ENCODE data around the gene FCGR2B. TPM values are rescaled to one million over a fixed set of nuclear protein-coding genes. Genes with fewer than 3 reads are reported as not detected.

Gene FCGR2B
- total and polyA plus RNA-seq, 2 donors (not counting 1 experiment from before 2014, with no cell fraction given): 144 to 282 TPM

DNA sequence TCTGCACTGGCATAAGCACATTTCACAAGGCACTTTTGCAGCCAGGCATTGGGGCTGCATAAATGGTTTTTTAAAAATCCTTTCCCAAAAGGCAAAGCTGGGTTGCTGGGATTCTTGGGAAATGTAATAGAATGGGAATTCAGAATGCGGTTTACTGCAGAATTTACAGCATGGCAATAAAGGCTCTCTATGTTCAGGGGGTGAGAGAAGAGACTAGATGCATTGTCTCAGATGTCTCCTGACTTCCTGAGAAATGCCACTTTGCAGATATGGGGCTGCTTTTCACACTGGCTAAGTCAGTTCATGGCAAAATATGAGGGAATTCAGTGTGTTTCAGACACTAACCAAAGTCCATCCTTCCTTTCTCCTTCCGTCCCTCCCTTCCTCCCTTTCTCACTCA is 13.5 kb downstream of the FCGR2B start:
- H3K79me2 ChIP-seq (ENCODE audit: control insufficient read depth, insufficient read depth, low read length): no peaks in the 10 kb centered on the region
- no peaks in the 10 kb centered on the region for H3K4me1 ChIP-seq (ENCODE audit: control insufficient read depth in 2 of 2, insufficient read depth in 2 of 2, low read length in 2 of 2)
- no peak overlapping the region for H3K9ac ChIP-seq (ENCODE audit: low read length)
- H3K27me3 Mint-ChIP-seq: no peaks in the 10 kb centered on the region
- no peak overlapping the region for H2AFZ ChIP-seq (ENCODE audit: insufficient read depth, low read depth, low read length, poor library complexity, severe bottlenecking)
- no peaks in the 10 kb centered on the region for H4K20me1 ChIP-seq (ENCODE audit: control insufficient read depth, insufficient read depth, low read length, poor library complexity, severe bottlenecking)
- no peak overlapping the region for H3K27ac ChIP-seq (ENCODE audit: low read length in 2 of 2)
- no peaks in the 10 kb centered on the region for H3K9me3 ChIP-seq (ENCODE audit: control extremely low read depth in 1 of 3, control insufficient read depth in 2 of 3, insufficient read depth in 1 of 3, low read length in 2 of 3)
- no peaks in the 10 kb centered on the region for H3K9me3 Mint-ChIP-seq (ENCODE audit: insufficient read depth)
- H3K4me2 ChIP-seq (replicated peaks; ENCODE audit: low read depth, low read length, poor library complexity, severe bottlenecking): no peak overlapping the region
- ChIA-PET POLR2A (no interaction called here), CTCF (no interaction called here)
- intact Hi-C loops (cut with micrococcal nuclease): no loop called here
- ATAC-seq (ENCODE audit: low read depth) (no peak), DNase-seq (no peak)
- H3K36me3 ChIP-seq (replicated peaks in 1 of 2; ENCODE audit: control extremely low read depth in 1 of 2, control insufficient read depth in 1 of 2, extremely low read depth in 1 of 2, insufficient read depth in 2 of 2, low read length in 1 of 2): peaks cover 6 to 39% of the 10 kb centered on the region in 2 experiments
- H3K4me3 ChIP-seq (ENCODE audit: control extremely low read depth in 1 of 5, extremely low read depth in 1 of 5, insufficient read depth in 1 of 5, low read depth in 2 of 5, low read length in 4 of 5): no peak overlapping the region
- H3K4me1 Mint-ChIP-seq: peaks cover 3% of the 10 kb centered on the region
- no peaks in the 10 kb centered on the region for H3K27me3 ChIP-seq (replicated peaks in 1 of 4; ENCODE audit: control extremely low read depth in 1 of 4, control insufficient read depth in 3 of 4, insufficient read depth in 4 of 4, low read length in 3 of 4)
- no peak for TF ChIP-seq EZH2 (IDR thresholded peaks at IDR 0.05; ENCODE audit: borderline replicate concordance, insufficient read depth, low read depth, low read length, poor library complexity, severe bottlenecking)
- TF ChIP-seq, protein P1, sequence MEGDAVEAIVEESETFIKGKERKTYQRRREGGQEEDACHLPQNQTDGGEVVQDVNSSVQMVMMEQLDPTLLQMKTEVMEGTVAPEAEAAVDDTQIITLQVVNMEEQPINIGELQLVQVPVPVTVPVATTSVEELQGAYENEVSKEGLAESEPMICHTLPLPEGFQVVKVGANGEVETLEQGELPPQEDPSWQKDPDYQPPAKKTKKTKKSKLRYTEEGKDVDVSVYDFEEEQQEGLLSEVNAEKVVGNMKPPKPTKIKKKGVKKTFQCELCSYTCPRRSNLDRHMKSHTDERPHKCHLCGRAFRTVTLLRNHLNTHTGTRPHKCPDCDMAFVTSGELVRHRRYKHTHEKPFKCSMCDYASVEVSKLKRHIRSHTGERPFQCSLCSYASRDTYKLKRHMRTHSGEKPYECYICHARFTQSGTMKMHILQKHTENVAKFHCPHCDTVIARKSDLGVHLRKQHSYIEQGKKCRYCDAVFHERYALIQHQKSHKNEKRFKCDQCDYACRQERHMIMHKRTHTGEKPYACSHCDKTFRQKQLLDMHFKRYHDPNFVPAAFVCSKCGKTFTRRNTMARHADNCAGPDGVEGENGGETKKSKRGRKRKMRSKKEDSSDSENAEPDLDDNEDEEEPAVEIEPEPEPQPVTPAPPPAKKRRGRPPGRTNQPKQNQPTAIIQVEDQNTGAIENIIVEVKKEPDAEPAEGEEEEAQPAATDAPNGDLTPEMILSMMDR (IDR thresholded peaks at IDR 0.05): no peak
- H3K27ac Mint-ChIP-seq: no peak overlapping the region
- 100% methylated on average over 2 of the region's 2 CpGs for WGBS (ENCODE audit: insufficient coverage)
- no peak overlapping the region for H3K4me3 Mint-ChIP-seq

DNA sequence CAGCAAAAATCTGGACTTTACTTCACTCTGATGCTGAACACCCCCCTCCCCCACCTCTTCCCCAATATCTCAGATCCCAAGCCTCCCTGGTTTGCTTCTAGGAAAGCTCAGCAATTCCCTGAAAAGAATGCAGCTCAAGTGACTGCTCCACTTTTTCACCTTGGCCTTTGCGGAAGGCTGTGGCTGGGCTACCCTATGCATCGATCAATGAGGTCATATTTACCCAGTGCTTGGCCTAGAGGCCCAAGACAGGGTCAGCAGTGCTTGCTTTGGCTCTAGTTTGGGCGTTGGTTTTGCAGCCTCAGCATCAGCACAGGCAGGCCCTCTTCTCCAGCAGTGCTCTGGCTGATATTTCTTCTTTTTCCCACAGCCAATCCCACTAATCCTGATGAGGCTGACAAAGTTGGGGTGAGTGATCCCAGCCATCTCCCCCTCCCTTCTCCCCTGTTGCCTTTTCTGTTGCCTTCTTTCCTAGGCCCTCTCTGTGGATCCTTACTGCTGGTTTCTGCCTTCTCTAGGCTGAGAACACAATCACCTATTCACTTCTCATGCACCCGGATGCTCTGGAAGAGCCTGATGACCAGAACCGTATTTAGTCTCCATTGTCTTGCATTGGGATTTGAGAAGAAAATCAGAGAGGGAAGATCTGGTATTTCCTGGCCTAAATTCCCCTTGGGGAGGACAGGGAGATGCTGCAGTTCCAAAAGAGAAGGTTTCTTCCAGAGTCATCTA is 14.2 kb downstream of the FCGR2B start:
- Histone ChIP-seq H3K27ac (ENCODE audit: low read length in 2 of 2) (no peak overlapping the region), H3K9ac (ENCODE audit: low read length) (no peak overlapping the region), H3K36me3 (replicated peaks in 1 of 2; ENCODE audit: control extremely low read depth in 1 of 2, control insufficient read depth in 1 of 2, extremely low read depth in 1 of 2, insufficient read depth in 2 of 2, low read length in 1 of 2) (peaks cover 6 to 37% of the 10 kb centered on the region in 2 experiments), H3K4me2 (replicated peaks; ENCODE audit: low read depth, low read length, poor library complexity, severe bottlenecking) (no peak overlapping the region), H3K4me1 (ENCODE audit: control insufficient read depth in 2 of 2, insufficient read depth in 2 of 2, low read length in 2 of 2) (no peaks in the 10 kb centered on the region), H3K27me3 (replicated peaks in 1 of 4; ENCODE audit: control extremely low read depth in 1 of 4, control insufficient read depth in 3 of 4, insufficient read depth in 4 of 4, low read length in 3 of 4) (no peaks in the 10 kb centered on the region), H3K9me3 (ENCODE audit: control extremely low read depth in 1 of 3, control insufficient read depth in 2 of 3, insufficient read depth in 1 of 3, low read length in 2 of 3) (no peaks in the 10 kb centered on the region), H3K4me3 (ENCODE audit: control extremely low read depth in 1 of 5, extremely low read depth in 1 of 5, insufficient read depth in 1 of 5, low read depth in 2 of 5, low read length in 4 of 5) (no peak overlapping the region), H3K79me2 (ENCODE audit: control insufficient read depth, insufficient read depth, low read length) (no peaks in the 10 kb centered on the region), H4K20me1 (ENCODE audit: control insufficient read depth, insufficient read depth, low read length, poor library complexity, severe bottlenecking) (no peaks in the 10 kb centered on the region), H2AFZ (ENCODE audit: insufficient read depth, low read depth, low read length, poor library complexity, severe bottlenecking) (no peak overlapping the region)
- Mint-ChIP-seq H3K9me3 (ENCODE audit: insufficient read depth) (no peaks in the 10 kb centered on the region), H3K27me3 (no peaks in the 10 kb centered on the region), H3K27ac (no peak overlapping the region), H3K4me3 (no peak overlapping the region), H3K4me1 (peaks cover 3% of the 10 kb centered on the region)
- ChIA-PET CTCF (no interaction called here), POLR2A (no interaction called here)
- TF ChIP-seq, protein P1 (IDR thresholded peaks at IDR 0.05): no peak
- TF ChIP-seq EZH2 (IDR thresholded peaks at IDR 0.05; ENCODE audit: borderline replicate concordance, insufficient read depth, low read depth, low read length, poor library complexity, severe bottlenecking): no peak
- 100% methylated on average over 4 of the region's 5 CpGs for WGBS (ENCODE audit: insufficient coverage)
- DNase-seq (no peak), ATAC-seq (ENCODE audit: low read depth) (no peak)
- intact Hi-C loops (cut with micrococcal nuclease): no loop called here

Measured in B cell (primary cell).